NCI-H510A treated with DMSO at 0.1 percent for 48 hours (cell line): ENCODE results near the gene PDK2.

Source experiments
- DNase-seq: peaks from one replicate; lab custom pipeline; 2025; lab: John Stamatoyannopoulos, UW

Gene PDK2

DNA sequence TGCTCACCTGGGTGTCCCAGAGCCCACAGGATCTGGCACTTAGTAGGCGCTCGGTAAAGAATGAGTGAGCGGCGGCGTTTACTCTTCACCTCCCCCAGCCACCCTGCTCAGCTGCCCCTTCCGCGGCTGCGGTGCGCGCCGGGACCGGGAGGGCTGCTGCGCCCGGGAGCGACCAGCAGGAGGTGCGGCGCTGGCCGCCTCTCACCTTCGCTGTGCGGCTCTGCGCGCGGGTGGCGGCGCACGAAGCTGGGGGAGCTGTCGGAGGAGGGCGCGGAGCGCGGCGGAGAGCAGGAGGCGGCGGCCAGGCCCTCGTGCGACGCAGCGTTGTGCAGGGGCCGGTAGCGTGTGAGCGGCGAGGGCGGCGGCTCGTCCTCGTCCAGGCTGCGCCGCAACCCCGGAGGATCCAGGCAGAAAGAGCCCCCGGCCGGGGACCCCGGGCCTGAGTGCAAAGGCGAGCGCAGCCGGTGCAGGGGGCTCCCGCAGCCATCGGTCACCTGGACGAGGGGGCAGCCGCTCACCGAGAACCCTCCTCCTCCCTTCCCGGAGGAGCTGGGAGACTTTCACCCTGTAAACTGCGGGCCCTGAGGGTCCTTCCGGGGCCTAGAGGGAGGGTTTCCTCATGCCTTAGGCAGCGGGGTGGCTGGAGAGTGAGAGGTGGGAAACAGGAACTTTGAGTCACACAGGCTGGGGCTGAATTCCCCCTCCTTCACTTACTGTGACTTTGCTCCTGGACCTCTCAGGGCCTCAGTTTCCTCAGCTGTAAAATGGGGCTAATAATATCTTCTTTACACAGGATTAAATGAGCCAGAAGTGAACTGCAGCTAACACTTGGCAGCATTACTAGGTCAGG is 22.3 kb downstream of the PDK2 start:
- DNase-seq: peak; percentile 65

DNA sequence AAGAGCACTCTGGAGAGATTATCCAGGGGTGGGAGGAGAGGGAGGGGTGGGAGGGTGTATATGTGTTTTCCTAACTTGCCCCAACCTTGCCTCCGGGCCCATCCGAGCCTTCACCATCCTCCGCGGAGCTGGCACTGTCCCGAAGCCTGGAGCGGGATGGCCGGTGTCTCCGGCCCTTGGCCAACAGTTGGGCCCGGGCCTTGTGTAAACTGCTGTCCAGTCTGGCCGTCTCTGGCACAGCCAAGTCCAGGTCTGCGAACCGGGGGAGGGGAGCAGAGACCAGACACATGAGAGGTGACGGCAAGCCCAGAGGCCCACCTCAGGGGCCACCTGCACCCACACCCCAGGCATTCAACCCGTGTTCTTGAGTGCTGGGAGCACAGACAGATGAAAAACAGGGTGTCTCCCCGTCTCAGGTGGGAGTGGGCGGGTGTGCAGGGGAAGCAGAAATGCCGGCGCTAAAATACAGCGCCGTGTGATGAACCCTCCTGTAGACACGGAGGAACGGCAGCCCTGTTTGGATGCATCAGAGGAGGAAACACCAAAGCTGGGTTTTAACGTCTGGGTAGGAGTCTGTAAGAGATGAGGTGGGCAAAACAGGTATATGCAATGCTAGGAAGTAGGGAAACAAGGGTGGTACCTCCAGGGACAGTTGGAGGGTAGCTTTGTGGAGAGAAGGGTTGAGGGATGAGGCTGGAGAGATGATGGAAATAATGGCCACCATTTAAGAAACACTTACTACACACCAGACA is 23.1 kb downstream of the PDK2 start:
- no peak for DNase-seq

DNA sequence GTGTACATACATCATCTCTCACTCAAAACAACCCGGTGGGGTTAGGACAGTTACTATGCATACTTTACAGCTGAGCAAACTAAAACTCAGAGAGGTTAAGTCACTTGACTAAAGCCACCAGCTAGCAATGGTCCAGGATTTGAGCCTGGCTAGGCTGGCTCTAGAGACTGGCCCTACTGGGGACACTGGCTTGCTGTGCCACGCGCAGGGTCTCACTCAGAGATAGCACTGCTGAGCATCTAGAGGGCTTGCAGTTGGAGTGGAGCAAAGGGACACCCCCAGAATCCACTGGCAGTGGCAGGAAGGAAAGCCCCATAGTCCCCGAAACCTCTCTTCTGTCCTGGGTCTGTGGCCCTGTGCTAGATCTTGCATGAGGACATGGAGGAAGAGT is 23.7 kb downstream of the PDK2 start:
- no peak for DNase-seq

DNA sequence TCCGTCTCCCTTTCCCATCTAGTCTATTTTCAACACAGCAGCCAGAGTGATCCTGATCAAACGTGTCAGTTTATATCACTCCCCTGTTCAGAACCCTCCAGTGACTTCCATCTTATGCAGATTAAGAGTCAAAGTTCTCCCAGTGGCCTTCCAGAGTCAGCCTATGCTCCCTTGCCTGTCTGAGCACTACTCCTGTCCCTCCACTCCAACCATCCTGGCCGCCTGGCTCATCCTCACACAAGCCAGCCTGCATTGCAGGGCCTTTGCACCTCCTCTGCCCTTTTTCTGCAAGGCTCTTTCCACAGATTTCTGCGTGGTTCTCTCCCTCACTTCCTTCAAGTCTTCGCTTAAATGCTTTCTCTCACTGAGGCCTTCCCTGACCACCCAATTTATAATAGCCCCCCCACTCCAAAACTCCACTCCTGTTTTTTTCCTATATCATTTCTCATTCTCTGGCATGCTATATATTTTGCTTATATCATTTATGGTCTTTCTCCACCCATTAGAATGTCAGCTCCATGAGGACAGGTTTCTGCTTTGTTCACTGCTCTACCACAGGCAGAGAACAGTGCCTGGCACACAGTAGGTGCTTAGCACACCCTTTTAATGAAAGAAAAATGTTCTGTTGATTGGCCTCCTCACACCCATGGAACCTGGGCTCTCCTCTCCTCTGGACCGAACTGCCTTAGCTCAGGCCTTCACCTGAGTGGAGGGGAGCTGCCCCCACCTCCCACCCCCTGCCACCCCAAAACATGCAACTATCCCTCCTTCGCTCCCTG is 25.5 kb downstream of the PDK2 start:
- no peak for DNase-seq

DNA sequence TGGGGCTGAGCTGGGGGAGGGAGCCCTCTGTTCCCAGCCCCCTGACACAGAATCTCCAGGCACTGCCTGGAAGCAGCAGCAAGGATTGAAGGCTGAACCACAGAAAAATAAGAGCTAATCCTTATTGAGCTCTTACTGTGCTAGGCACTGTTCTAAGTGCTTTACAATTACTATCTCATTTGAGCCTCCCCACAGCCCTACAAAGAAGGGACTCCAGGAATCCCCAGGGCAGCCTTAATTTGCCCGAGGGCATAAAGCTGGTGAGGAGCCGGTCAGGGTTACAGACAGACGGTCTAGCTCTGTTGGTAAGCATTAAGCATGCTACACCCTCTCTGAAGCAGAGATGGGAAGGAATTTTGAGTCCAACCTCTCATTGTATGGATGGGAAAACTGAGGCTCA is 27.8 kb downstream of the PDK2 start:
- no peak for DNase-seq

DNA sequence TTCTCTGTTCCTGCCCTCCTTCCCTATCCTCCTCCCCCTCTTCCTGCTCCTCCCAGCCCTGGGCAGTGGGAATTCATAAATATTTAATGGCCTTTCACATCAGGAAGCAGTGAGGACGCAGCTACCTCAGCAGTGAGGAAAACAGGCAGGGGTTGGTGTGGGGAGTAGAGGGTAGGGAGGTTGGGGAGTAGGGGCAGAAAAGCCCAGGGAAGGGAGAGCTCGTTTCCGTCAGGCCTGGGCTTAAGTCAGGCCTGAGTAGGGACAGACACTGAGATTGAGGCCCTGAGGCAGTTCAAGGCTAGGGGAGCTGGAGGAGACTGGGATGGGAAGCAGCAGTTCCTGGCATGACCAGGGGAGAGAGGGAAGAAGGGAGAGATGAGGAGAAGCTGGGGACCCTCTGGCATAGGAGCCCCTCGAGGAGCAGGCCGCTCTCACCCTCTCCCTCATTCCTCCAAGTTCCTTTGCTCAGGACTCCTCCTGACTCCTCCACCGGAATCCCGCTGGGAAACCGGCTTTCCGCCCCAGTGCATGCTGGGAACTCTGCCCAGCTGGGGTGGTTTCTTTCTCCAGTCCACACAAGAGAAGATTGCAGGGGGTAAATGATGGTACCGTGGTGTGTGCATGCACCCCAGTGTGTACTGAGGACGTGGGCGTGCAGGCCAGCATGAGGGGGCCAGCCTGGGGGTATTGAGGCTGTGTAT is 28.6 kb downstream of the PDK2 start:
- peak; percentile 61 for DNase-seq

DNA sequence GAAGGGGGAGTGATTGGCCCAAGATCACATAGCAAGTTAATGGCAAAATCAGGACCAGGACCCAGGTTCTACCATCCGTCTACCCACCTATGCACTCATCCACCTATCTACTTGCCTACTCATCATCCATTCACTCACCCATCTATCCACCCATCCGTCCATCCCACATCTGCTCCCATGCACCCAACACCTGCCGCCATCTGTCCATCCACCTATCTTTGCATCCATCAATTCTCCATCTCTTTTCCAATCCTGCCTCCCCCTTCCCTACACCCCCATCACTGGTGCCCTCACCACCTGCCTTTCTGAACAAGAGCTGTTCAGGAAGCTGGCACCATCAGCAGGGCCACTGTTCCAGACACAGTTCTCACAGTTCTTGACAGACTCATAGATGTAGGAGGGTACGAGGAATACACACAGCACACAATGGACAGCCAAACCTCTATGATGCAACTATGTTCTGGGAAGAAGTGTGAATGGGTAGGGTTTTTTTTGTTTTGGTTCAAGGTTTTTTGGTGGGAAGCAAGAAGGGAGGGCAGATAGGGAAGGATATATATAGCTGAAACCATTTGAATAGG is 30.4 kb downstream of the PDK2 start:
- DNase-seq: no peak

DNA sequence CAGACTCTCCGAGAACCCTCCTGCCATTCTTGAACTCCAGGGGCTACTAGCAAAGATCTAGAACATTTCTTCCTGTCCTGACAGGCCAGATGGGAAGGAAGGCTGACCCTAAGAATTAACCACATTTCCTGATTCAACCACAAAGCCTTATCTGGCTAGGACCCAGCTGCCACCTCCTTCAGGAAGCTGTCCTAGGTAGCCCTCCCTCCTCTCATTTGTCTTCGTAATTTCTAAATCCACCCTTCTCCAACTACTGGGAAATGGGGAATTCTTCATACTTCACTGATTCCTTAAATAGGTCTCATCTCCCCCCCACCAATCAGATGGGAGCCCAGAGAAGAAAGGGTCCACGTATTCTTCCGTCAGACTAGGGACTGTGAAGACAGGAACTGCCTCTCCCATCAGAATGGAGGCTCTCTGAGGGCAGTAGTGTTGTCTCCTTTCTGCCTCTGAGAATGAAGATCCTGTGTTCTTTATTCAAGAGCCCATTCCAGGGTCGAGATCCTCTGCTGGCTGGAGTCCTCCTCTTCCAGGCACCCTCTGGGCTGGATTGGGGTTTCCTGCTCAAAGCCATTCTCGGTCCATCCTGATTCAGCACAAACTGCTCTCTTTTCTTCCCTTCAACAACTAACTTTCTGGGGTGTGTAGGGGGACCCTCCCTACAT is 32.7 kb downstream of the PDK2 start:
- no peak for DNase-seq

DNA sequence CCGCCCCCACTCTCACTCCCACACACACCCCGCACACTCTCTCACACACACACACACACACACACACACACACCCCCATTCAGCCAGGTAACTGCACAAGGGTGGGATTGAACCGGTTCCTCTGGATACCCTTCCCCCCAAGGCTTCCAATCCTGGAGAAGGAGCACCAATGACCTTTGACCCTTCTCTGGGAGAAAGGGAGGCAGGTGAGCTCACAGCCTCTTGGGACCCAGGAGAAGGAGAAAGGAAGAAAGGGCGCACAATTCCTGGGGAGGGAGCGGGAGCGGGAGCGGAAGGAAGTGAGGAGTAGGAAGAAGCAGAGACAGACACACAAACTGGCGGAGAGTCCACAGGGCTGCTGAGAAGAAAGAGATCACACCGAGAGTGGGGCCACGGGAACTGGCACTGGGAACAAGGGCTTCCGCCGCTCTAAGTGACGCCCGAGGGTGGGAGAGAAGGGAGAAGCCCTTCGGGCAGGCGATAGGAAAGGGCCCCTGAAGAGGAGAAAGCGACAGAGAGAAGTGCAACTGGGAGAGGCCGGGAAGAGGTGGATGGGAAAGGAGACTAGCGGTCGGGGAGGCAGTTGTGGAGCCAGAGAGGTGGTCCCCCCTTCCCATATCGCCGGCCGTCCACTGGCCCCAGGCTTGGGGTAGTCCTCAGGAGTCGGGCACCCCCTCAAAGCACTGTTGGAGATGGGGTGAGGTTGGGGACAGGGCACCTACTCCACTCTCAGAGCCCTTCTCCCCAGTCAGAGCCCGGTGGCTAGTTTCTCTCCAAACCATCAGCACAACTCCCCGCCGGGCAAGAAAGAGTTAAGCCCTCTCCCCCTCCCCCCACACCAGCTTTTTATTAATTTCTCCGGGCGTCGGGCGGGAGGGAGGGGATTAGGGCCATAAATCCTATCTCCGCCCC is 33.5 kb downstream of the PDK2 start:
- DNase-seq: no peak

DNA sequence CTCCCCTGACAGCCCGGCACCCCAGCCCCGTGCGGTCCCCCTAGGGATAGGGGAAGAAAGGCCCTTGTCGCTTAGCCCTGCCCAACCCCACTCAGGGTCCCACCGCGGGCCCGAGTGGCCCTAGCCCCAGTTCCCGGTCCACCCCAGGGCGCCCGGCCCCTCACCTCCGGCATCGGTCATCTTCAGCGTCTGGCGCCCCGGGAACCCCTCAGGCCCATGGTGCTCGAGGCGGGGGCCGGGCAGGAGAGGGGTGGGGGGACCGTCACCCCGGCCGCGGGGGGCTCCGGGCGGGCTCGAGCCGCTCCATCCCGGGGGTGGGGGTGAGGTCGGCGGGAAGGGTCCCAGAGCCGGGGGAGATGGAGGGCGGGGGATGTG is 34.2 kb downstream of the PDK2 start:
- DNase-seq: no peak

DNA sequence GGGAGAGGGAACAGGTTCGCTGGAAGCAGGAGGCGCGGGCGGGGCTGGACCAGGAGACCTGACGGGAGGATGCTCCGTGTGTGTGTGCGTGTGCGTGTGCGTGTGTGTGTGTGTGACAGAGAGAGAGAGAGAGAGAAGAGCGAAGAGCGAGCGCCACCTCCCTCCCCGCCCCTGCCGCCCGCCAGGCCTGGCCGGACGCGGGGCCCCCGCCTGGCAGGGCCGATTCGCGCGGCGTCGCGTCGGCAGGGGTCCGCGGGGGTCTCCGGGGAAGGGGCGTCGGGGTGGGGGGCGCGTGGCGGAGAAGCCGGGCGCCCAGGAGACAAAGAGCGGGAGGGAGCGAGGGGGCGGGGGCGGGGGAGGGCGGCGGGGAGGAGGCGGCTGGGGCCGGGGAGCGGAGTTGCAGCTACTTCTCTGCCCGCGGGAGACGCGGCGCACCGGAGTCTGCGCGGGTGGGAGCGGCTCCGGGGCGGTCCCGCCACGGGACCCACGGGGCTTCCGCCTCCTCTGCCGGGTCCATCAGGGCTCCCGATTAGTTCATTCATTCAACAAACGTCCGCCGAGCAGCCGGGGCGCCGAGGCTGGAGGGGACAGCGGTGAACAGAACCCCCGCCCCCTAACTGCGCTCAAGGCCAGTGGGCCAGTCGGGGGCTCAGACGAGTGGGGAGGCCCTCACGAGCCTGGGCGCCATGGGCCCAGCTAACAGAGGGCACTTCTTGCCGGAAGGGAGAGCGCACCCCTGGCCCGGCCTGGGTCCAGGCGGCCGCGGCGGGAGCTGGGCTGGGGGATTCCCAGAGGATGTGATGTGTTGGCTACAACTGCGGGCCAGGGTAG is 34.8 kb downstream of the PDK2 start, which contains the start of gene SAMD14:
Gene SAMD14, minus strand, starts transcription at position 433 of the 831 bp plus-strand sequence. CDS start 5,201 bp downstream, outside the sequence.
- DNase-seq: peak; percentile 22

DNA sequence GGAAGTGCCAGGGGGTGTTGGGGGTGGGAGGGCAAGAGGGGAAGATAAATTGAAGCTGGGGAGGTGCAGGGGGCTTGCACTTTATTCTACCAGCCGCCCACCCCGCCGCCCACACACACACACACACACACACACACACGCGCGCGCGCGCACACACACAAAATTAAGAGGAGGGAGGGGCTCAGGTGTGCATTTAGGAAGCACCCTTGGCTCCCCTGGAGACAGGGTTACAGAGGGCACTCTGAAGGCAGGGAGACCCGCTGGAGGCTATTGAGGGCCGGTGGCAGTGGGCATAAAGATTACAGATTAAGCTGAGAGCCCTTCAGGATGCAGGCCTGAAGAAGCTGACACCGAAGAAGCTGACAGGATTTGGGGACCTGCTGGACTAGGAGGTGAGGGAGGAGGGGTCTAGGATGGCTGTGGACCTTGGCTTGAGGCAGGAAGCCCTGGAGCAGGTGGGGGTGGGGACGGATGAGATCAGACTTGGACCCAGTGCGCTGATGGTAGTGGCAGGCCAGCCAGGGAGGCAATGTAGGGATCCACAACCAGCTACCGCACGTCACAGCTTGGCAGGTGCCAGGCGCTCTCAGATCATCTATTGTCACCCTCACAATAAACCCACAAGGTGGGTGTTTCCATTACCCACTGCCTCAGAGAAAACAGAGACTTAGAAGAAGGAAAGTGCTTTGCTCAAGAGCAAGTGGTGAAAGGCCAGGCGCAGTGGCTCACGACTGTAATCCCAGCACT is 35.6 kb downstream of the PDK2 start:
- peak; percentile 29 for DNase-seq

DNA sequence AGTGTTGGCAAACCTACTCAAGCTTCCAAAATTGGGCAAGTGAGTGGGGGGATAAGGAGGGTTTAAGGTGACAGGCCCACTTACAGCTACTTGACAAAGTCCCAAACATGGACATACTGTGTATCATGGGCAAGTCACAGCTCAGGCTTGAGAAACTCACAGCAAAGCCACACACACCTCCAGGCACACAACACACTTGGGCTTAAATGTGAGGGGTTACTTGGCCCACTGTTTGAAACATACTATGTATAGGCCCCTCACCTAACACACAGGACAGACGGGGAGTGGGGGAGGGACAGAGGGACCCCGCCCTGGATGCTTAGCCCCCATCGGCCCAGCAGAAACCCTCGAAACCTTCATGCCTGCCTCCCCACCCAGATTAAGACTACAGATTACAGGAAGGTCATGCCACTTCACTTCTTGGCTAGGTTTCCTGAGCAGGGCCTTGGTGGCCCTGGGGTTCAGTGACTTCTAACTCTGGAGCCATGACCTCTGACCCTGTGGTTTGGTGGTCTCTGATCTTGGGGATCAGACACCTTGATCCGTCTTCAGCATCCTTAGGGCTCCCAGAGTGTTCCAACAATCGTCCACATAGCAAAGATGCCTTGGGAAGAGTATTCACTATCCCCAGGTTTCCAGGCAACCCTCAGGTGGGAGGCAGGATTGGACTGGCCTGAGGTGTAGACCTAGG is 37.1 kb downstream of the PDK2 start:
- DNase-seq: no peak

DNA sequence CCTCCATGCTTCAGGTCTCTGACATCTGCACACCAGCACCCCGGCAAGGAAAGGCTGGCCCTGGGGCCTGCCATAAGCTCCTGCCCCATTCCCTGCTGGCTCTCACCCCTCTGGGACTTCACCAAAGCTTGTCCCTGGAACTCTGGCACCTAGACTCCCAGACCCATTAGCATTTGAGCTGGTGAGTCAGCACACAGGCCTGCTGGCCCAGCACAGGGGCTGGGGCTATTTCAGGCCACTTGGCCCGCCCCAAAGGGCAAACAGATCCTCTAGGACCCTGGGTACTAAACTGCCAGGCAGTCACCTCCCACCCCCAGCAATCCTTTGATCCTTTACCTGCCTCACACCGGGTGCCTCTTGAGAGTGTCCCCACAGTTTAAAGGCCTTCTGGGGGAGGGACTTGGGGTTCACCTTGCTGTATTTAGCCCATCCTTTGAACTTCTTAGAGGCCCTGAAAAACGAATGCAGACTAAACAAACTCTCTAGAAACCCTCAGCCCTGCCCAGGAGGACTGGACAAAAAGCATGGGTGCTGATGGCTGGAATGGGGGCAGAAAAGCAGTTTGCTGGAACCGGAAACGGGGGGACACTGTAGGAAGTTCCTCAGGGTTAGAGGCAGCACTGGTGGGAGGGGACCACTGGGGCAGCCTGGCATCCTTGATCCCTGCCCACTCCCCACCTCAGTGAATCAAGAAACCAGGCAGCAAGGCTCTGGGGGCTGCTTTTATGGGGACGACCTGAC is 38.0 kb downstream of the PDK2 start:
- no peak for DNase-seq

DNA sequence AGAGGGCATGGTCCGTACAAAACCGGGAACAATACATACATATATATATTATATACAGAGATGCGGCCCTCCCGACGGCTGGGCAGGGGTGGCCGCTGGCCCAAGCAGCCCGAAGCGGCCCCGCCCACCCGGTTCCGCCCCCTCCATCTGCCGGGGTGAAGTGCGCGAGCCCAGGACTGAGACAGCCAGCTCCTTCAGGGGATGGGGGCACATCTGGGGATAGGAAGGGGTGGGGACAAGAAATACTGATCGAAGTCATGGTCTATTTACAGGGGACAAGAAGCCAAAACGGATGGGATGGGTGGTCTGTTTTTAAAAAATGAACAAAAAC is 38.6 kb downstream of the PDK2 start:
- DNase-seq: no peak

DNA sequence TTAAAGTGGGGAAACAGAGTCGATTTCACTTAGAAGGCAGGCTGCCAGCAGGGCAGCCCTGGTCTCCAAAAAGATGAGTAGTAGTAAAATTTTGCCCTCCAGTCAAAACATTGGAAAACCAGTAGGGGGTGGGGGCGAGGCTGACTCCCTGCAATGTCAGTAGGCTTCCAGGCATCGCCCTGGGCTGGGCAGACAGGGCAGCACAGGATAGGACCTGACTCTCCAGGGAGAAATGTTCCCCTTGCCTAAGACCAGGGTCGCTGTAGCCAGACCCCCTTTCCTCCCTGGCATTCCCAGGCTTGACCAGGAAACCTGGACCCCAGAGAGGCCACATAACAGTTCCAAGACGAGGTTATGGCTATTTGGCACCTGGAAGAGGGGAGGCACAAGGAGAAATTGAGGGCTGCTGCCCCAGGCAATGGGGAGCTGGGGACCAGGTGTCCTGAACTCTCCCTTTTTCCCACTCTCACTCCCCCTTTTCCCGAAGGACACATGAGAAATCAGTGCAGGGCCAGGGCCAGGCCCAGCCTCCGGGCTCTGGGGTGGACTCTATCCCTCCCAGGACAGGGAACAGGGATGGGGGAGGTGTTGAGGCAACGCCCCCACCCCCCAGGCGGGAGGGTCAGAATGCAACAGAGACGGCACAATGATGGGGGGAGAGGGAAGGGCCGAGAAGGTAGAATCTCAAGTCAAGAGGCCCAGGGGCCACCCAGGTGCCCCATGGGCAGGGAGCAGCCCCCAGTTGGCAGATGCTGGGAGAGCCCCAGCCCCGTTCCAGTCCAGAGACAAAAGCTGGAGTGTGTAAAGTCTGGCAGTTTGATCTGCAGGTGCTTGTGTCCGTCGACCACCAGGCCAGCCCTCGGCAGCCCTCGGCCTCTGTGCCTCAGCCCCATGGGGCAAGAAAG is 39.3 kb downstream of the PDK2 start:
- no peak for DNase-seq
